HUES48 (cell line): ENCODE results near the gene RGS17.
"Not testable (repeated sequence)": the region's sequence is repeated elsewhere in the genome, so short reads cannot be mapped to it uniquely, and the experiment has no call there.

Experiments used
- H3K27ac ChIP-seq: one replicate; pipeline ENCODE4 v1.7.0; 2013; ENCODE audit warnings: low read depth, low read length, inconsistent platforms
- H3K27me3 ChIP-seq: 2 replicates; pipeline ENCODE4 v1.6.1; 2013; ENCODE audit warnings: mild to moderate bottlenecking, low read length; ENCODE audit not compliant: control insufficient read depth, insufficient read depth
- H3K36me3 ChIP-seq: 2 replicates; pipeline ENCODE4 v1.6.1; 2013; ENCODE audit warnings: low read length; ENCODE audit not compliant: control insufficient read depth, insufficient read depth
- H3K4me1 ChIP-seq: 2 replicates; pipeline ENCODE4 v1.6.1; 2013; ENCODE audit warnings: mild to moderate bottlenecking, low read length; ENCODE audit not compliant: control insufficient read depth, insufficient read depth
- H3K4me3 ChIP-seq: 2 replicates; pipeline ENCODE4 v1.5.1; 2013; ENCODE audit warnings: mild to moderate bottlenecking, low read depth, low read length
- H3K9ac ChIP-seq: 2 replicates; pipeline ENCODE4 v1.6.1; 2013; ENCODE audit warnings: mild to moderate bottlenecking, low read depth, low read length, moderate library complexity
- H3K9me3 ChIP-seq: 2 replicates; pipeline ENCODE4 v1.6.1; 2013; ENCODE audit warnings: low read length; ENCODE audit not compliant: control insufficient read depth, insufficient read depth

Gene RGS17

DNA sequence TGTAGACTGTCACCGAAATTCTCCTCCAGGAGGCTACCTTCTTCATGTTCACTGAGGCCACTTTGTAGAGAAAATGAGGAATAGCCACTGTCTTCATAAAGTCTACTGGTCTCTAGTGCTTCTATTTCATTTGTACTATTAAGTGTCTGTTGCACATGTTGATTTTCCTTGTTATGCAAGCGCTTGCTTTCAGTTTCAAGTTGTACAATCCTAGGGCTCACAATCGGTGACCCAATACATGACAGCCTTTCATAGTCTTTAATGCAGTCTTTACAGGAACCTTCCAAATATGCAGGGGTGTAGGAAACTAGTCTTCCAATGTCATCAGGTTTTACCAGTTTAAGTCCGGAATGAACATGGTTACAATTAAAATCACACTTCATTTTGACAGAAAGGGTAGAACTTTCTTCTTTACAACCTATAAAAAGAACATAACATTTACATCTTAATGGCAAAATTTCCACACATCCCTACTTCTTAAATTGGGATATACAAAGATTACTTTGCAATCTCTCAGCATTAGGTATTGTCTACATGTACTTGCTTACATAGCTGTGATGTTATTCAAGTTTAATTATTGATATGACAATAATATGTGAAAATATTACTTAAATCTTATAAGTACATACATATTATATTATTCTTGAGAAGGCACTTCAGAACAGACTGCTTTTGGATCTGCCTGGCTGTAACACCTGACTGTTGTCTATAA is 155.7 kb downstream of the RGS17 start:
- no peak overlapping the region for H3K4me3 ChIP-seq

DNA sequence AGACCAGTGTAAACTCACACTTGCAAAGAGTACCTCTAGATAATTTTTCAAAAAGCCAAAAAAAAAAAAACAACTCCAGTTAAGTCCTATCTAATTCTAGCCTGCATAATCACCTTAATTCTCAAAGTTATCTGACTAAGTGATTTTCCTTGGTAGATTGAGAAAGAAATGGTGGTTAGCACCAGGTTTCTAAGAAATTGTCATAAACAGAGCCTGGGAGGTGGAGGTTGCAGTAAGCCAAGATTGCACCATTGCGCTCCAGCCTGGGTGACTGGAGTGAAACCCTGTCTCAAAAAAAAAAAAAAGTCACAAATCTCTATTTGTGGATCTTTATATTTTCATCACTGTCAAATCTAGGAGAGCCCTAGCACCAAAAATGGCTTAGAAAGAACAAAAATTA is 157.2 kb downstream of the RGS17 start:
- H3K36me3 ChIP-seq, result peaks cover 94% of the 10 kb centered on the region
- H3K27ac ChIP-seq, result no peak overlapping the region
- no peaks in the 10 kb centered on the region for H3K27me3 ChIP-seq
- no peak overlapping the region for H3K4me3 ChIP-seq
- H3K4me1 ChIP-seq, result peaks cover 27% of the 10 kb centered on the region
- H3K9ac ChIP-seq, result no peak overlapping the region
- no peaks in the 10 kb centered on the region for H3K9me3 ChIP-seq

More for the DNA sequence above, 155.7 kb downstream of the RGS17 start:
- no peak overlapping the region for H3K9ac ChIP-seq
- H3K27me3 ChIP-seq, result no peaks in the 10 kb centered on the region
- H3K4me1 ChIP-seq, result peaks cover 39% of the 10 kb centered on the region
- H3K9me3 ChIP-seq, result no peaks in the 10 kb centered on the region
- H3K36me3 ChIP-seq, result peaks cover 94% of the 10 kb centered on the region
- H3K27ac ChIP-seq, result no peak overlapping the region

DNA sequence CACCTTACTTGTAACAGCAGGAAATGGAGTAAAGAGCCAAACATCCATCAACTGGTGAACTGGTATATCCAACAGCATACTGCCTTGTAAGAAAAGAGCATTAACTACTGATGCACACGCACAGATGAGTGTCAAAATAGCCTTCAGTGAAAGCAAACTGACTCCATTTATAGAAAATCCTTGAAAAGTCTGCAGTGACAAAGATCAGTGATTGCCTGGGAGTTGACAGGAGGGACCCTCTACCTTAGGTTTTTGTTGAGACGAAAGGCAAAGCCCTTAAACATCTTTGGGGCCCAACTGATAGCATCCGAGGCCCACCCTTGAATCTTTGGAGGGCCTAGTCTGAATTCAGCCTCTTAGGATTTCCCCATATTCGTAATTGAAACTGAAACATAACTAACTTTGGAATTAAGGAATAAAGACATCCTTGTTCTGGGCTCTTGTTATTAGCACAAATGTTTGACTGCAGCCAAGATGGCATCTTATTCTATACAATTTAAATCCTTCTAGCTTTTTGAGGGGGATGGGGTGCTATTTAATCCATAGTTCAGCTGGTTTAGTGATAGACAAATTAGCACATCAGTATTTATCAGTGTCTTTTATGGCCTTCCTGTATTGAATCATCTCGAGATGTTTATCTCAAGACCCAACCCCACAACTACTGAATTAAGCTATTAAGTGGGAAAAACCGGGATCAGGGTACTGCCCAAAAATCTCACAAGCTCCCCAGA is 161.2 kb downstream of the RGS17 start:
- Histone ChIP-seq H3K36me3 (peaks cover 54% of the 10 kb centered on the region), H3K4me1 (no peaks in the 10 kb centered on the region), H3K9me3 (no peaks in the 10 kb centered on the region), H3K27ac (no peak overlapping the region), H3K27me3 (no peaks in the 10 kb centered on the region), H3K9ac (no peak overlapping the region), H3K4me3 (no peak overlapping the region)

DNA sequence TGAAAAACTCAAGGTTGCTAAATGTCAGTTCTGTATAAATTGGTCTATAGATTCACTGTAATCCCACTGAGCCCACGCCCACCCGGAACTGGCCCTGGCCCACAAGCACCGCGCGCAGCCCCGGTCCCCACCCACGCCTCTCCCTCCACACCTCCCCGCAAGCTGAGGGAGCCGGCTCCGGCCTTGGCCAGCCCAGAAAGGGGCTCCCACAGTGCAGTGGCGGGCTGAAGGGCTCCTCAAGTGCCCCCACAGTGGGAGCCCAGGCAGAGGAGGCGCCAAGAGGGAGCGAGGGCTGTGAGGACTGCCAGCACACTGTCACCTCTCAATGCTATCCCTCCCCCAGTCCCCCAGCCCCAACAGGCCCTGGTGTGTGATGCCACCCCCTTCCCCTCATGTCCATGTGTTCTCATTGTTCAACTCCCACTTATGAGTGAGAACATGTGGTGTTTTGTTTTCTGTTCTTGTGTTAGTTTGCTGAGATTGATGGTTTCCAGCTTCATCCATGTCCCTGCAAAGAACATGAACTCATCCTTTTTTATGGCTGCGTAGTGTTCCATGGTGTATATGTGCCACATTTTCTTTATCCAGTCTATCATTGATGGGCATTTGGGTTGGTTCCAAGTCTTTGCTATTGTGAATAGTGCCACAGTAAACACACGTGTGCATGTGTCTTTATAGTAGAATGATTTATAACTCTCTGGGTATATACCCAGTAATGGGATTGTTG is 164.8 kb downstream of the RGS17 start:
- not testable (repeated sequence) for H3K4me1 ChIP-seq, H3K9me3 ChIP-seq, H3K9ac ChIP-seq, H3K27ac ChIP-seq, H3K4me3 ChIP-seq, H3K27me3 ChIP-seq
- H3K36me3 ChIP-seq, result peaks cover 19% of the 10 kb centered on the region

DNA sequence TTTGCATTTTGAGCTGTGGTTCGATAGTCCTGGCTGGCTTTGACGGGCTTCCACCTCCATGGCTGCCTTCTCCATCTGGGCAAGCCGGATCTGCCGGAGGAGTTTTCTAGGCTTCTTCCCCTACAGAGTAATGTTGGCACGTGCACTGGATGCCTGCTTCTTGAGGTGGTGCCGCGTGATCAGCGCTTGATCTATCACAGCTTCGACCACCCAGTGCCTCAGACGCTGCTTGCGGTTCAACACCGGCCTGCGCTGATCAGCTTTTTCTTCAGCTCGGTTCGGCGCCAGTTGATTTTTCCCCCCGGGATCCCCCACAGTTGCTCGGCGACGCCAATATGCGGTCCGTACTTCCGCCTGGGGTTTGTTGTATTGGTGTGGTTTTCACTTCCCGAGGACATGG is 171.7 kb downstream of the RGS17 start:
- Histone ChIP-seq H3K27me3 (no peaks in the 10 kb centered on the region), H3K9me3 (no peaks in the 10 kb centered on the region), H3K27ac (no peak overlapping the region), H3K4me1 (no peaks in the 10 kb centered on the region), H3K4me3 (no peak overlapping the region), H3K9ac (no peak overlapping the region), H3K36me3 (no peaks in the 10 kb centered on the region)

DNA sequence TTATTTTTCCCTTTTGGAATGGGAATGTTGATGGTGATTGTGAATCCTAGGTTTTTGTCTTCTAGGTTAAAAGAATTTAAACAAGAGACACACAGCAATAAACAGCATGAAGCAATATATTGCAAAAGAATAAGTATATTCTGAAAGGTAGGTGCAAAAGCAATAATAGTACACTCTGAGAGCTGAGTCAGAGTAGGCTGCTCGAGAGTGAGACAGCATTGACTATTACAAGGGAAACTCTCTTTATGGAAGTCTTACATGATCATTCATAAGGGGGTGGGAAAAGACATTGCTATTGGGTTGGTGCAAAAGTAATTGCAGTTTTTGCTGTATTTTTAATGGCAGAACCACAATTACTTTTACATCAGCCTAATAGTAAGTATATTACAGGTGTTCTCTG is 173.3 kb downstream of the RGS17 start:
- Histone ChIP-seq H3K36me3 (no peaks in the 10 kb centered on the region), H3K9me3 (no peaks in the 10 kb centered on the region), H3K27ac (no peak overlapping the region), H3K4me1 (peaks cover 3% of the 10 kb centered on the region), H3K4me3 (no peak overlapping the region), H3K27me3 (no peaks in the 10 kb centered on the region), H3K9ac (no peak overlapping the region)
